ENCODE data around the gene ETNK2.

DNA sequence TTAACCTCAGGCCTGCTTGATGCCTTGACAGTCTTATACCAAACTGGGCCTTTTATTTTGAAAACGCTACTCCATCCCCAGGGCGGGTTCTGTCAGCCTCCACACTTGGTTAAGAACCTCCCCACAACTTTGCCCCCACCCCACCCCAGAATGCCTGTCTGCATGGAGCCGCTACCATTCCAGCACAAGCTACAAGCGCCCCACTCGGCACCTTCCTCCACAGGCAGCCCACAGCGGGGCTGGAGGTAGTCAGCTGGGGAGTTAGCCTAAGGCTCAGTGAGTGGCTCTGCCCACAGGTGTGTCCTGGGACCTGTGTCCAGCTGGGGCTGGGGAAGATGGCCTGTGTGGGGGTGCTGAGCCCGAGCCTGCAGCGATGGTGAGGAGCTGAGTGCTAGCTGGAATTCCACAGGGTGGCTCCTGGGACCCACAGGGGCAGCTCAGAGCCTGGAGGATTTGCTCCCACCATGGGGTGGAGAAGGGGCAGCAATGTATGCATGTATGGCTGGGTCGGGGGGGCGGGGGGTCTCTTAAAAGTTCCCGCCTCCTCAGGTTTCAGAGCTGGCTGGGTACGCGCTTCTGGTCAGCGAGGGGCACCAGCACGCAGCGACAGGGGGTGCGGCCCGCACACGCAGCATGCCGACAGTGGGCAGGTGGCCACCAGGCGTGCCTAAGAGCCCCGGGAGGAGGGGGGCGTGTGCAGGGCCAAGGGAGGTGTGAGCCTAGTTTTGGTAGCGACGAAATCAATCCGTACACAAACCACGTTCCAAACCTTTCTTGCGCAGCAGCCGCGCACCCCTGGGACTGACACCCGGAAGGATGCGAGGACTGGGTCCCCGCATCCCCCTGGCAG lies 917 bp downstream of the ETNK2 start:
- TF ChIP-seq, protein P1, sequence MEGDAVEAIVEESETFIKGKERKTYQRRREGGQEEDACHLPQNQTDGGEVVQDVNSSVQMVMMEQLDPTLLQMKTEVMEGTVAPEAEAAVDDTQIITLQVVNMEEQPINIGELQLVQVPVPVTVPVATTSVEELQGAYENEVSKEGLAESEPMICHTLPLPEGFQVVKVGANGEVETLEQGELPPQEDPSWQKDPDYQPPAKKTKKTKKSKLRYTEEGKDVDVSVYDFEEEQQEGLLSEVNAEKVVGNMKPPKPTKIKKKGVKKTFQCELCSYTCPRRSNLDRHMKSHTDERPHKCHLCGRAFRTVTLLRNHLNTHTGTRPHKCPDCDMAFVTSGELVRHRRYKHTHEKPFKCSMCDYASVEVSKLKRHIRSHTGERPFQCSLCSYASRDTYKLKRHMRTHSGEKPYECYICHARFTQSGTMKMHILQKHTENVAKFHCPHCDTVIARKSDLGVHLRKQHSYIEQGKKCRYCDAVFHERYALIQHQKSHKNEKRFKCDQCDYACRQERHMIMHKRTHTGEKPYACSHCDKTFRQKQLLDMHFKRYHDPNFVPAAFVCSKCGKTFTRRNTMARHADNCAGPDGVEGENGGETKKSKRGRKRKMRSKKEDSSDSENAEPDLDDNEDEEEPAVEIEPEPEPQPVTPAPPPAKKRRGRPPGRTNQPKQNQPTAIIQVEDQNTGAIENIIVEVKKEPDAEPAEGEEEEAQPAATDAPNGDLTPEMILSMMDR (IDR thresholded peaks at IDR 0.05): peak; percentile 7
- TF ChIP-seq EZH2 (IDR thresholded peaks at IDR 0.05): peak; percentile 1

All from neural progenitor cell (in vitro differentiated cells).